Activated naive CD4-positive, alpha-beta T cell treated with anti-CD3 and anti-CD28 coated beads, Interleukin-2, amount 10 ng/mL, durations not matched to agents 5 hours and 36 hours (primary cell): ENCODE results near the gene CFAP91. TPM values are rescaled to one million over a fixed set of nuclear protein-coding genes. Genes with fewer than 3 reads are reported as not detected.

Experiments used
- total RNA-seq, 2 experiments: library from RNA; stranded (reverse); gene quantifications; one replicate each; pipeline ENCODE4 v1.2.3, GENCODE V29; 2021

CFAP91 gene
- total RNA-seq = not detected

GRCh38 chr3:119702530-119703527 lies at the start of gene CFAP91:
Gene CFAP91 (plus strand): TSS chr3:119703022. CDS start chr3:119703099, 77 bp downstream.

DNA sequence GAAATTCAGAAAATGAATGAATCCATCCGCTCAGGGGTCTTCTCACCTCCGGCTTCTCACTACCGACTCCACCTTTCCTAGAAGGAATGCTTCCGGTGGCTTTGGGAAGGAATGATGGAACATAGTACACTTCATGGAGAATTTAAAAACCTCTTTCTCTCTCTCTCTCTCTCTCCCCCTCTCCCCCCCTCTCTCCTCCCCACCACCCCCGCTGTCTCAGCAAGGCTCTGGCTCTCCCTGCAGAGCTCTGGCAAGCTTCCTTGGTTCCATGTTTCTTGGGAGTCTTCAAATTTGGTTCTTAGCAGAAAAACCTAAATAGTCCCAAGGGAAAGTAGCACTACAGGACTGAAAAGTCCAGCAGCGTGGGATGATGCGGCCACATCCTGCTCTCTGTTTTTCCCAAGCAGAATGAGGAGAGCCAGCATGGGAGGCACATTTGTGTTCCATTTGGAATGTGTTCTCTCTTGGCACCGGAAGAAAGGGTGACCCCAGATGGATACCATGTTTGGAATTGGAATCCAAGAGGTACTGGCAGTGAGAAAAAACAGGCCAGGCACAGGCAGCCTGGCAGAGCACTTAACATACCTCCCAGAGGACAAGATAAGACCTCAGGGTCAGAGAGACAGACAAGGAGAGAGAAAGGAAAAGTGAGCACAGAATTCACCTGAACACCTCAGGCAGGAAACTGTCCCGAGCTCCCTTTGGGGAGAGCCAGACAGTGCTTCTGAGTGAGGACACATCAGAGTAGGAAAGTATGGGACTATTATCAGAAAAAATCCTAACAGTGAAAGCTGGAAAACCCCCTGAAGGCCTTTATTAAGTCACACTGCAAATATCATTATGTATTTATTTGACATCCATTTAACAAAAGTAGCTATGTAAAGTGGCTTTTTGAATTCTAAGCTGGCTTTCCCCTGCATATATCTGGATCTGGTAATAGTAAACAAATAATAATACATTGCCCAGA lies 42.1 kb upstream of the CFAP91 start, which contains the start of gene POPDC2:
POPDC2 (minus strand) TSS at position 116 of the 967 bp plus-strand sequence. CDS start 166 bp downstream, outside the sequence.

GRCh38 chr3:119676771-119677640 lies 25.8 kb upstream of the CFAP91 start, which contains the start of gene COX17:
Gene COX17 (minus strand): TSS chr3:119677406. CDS start chr3:119677310, 96 bp downstream.

Other genes starting within 250 kb of the CFAP91 start
- 10 to 100 TPM; 31.0 to 31.8 TPM for gene TMEM39A, start 239.4 kb upstream of the CFAP91 start, total RNA-seq
- 10 to 100 TPM; 29.6 to 32.8 TPM for gene POGLUT1, start 234.1 kb upstream of the CFAP91 start, total RNA-seq
- 10 to 100 TPM; 66.1 to 66.8 TPM for gene TIMMDC1, start 204.5 kb upstream of the CFAP91 start, total RNA-seq
- 10 to 100 TPM; 14.0 to 14.4 TPM for gene CD80, start 143.4 kb upstream of the CFAP91 start, total RNA-seq
- gene ADPRH, start 123.5 kb upstream of the CFAP91 start, total RNA-seq = 1 to 10 TPM; 1.2 TPM
- gene PLA1A, start 105.1 kb upstream of the CFAP91 start, total RNA-seq = not detected
- 1 to 10 TPM; 3.7 to 3.8 TPM for gene POPDC2, start 42.4 kb upstream of the CFAP91 start, total RNA-seq
- 10 to 100 TPM; 44.9 to 45.9 TPM for gene COX17, start 25.6 kb upstream of the CFAP91 start, total RNA-seq
- under 1 TPM in 1 of 2 experiments, not detected in 1; 0.17 TPM for gene NR1I2, start 79.1 kb downstream of the CFAP91 start, total RNA-seq